HCT116 (cell line): Measurements from ENCODE around the gene CD44. TPM values are rescaled to one million over a fixed set of nuclear protein-coding genes. Genes with fewer than 3 reads are reported as not detected.

Source experiments
- ATAC-seq: fragments of 200-7000 bp; cut with Tn5 transposase; 2 replicates; pipeline ENCODE4 v1.9.1; 2020; ENCODE audit warnings: mild to moderate bottlenecking, moderate library complexity
- BruUV-seq: library from RNA; stranded (reverse); fragments of 400-500 nt; replicated peaks from 2 replicates; lab custom pipeline; 2021; lab: Mats Ljungman, UMichigan
- CTCF ChIA-PET: fragments of 300-600 bp; sonication (Branson Sonifier 250); formaldehyde crosslinking; loops from one replicate; lab custom pipeline; 2021; ENCODE audit warnings: antibody characterized with exemption; lab: Charles Lee
- POLR2A ChIA-PET: fragments of 300-600, 350-600 bp; sonication (Branson Sonifier 250); formaldehyde crosslinking; loops from one replicate; lab custom pipeline; 2021; ENCODE audit warnings: antibody characterized with exemption; lab: Charles Lee
- RAD21 ChIA-PET, 2 experiments: fragments of 300-600 bp; sonication (Branson Sonifier 250); formaldehyde crosslinking; loops; one replicate each; lab custom pipeline; 2023; ENCODE audit warnings: low total read pairs in 2 of 2; ENCODE audit not compliant: uncharacterized antibody in 2 of 2, unreplicated experiment in 2 of 2, low non-redundant PET in 1 of 2; lab: Charles Lee
- DNase-seq: peaks from one replicate; pipeline ENCODE4 v3.0.0-alpha.2; 2010; ENCODE audit warnings: low read depth, low spot score
- H2AFZ ChIP-seq: fragments of 200-600 bp; shearing (Covaris generic), sonication (generic); 2 replicates; pipeline ENCODE4 v1.6.1; 2017; ENCODE audit warnings: low read depth, mixed run types, mixed read lengths, antibody characterized with exemption, low read length; ENCODE audit not compliant: poor library complexity, severe bottlenecking
- H3K27ac ChIP-seq: 2 replicates; pipeline ENCODE4 v1.5.1; 2012; ENCODE audit warnings: low read depth, low read length
- H3K27me3 ChIP-seq: fragments of 200-600 bp; sonication (generic); 2 replicates; pipeline ENCODE4 v1.6.1; 2016; ENCODE audit warnings: mixed run types, low read length, mixed read lengths; ENCODE audit not compliant: insufficient read depth
- H3K36me3 ChIP-seq, 2 experiments: fragments of 200-500 bp in 1 of 2; fragments of 200-600 bp in 1 of 2; sonication (Bioruptor generic) in 1 of 2; sonication (generic) in 1 of 2; 2 replicates each; pipeline versions ENCODE4 v1.5.1 to v1.6.1; 2014 to 2016; ENCODE audit warnings: low read length in 2 of 2, inconsistent platforms in 1 of 2, mixed read lengths in 1 of 2, mixed run types in 1 of 2; ENCODE audit not compliant: insufficient read depth in 2 of 2, control insufficient read depth in 1 of 2
- H3K4me1 ChIP-seq, 2 experiments: fragments of 200-600 bp in 1 of 2; sonication (generic) in 1 of 2; 2 replicates each; pipeline versions ENCODE4 v1.5.1 to v1.6.1; 2012 to 2017; ENCODE audit warnings: low read length in 2 of 2, inconsistent platforms in 1 of 2, mild to moderate bottlenecking in 1 of 2, mixed read lengths in 1 of 2, mixed run types in 1 of 2, moderate library complexity in 1 of 2; ENCODE audit not compliant: insufficient read depth in 2 of 2, control insufficient read depth in 1 of 2
- H3K4me2 ChIP-seq: fragments of 200-600 bp; sonication (generic); 2 replicates; pipeline ENCODE4 v1.6.1; 2017; ENCODE audit warnings: mixed run types, low read length, mixed read lengths
- H3K4me3 ChIP-seq, 2 experiments: fragments of 200-600 bp in 1 of 2; sonication (generic) in 1 of 2; replicated peaks in 1 of 2; 2 replicates each; pipeline ENCODE4 v1.5.1; 2011 to 2016; ENCODE audit warnings: low read length in 2 of 2, control low read depth in 1 of 2, low read depth in 1 of 2, mild to moderate bottlenecking in 1 of 2, mixed read lengths in 1 of 2, mixed run types in 1 of 2
- H3K79me2 ChIP-seq: fragments of 200-600 bp; sonication (generic); 2 replicates; pipeline ENCODE4 v1.6.1; 2017; ENCODE audit warnings: mild to moderate bottlenecking, mixed run types, low read length, moderate library complexity, mixed read lengths; ENCODE audit not compliant: insufficient read depth
- H3K9ac ChIP-seq: fragments of 200-600 bp; sonication (generic); 2 replicates; pipeline ENCODE4 v1.6.1; 2016; ENCODE audit warnings: low read length, mixed read lengths
- H3K9me2 ChIP-seq: fragments of 200-600 bp; sonication (generic), shearing (Covaris generic); 2 replicates; pipeline ENCODE4 v1.6.1; 2017; ENCODE audit warnings: mixed run types, mild to moderate bottlenecking, moderate library complexity; ENCODE audit not compliant: insufficient read depth
- H3K9me3 ChIP-seq, 2 experiments: fragments of 200-500 bp in 1 of 2; fragments of 200-600 bp in 1 of 2; sonication (Bioruptor generic) in 1 of 2; sonication (generic) in 1 of 2; 2 replicates each; pipeline ENCODE4 v1.6.1; 2014 to 2017; ENCODE audit warnings: low read length in 2 of 2, mixed read lengths in 2 of 2, inconsistent platforms in 1 of 2, low read depth in 1 of 2, mild to moderate bottlenecking in 1 of 2, mixed run types in 1 of 2, moderate library complexity in 1 of 2; ENCODE audit not compliant: control insufficient read depth in 1 of 2, insufficient read depth in 1 of 2
- H4K20me1 ChIP-seq: fragments of 200-600 bp; sonication (generic), shearing (Covaris generic); 2 replicates; pipeline ENCODE4 v1.6.1; 2017; ENCODE audit warnings: mixed run types, mild to moderate bottlenecking, moderate library complexity; ENCODE audit not compliant: insufficient read depth
- CBX3 ChIP-seq: IDR thresholded peaks from 2 replicates; pipeline ENCODE4 v1.6.1; 2012; ENCODE audit warnings: low read depth
- CEBPB ChIP-seq: IDR thresholded peaks from 2 replicates; pipeline ENCODE4 v1.6.1; 2012; ENCODE audit warnings: low read depth
- CTCF ChIP-seq, 3 experiments: fragments of 200-600 bp in 1 of 3; sonication (generic) in 1 of 3; IDR thresholded peaks in 2 of 3; conservative IDR thresholded peaks in 1 of 3; 2 replicates each; pipeline ENCODE4 v1.5.1; 2012 to 2017; ENCODE audit warnings: low read depth in 2 of 3, low read length in 2 of 3, antibody characterized with exemption in 1 of 3, borderline replicate concordance in 1 of 3, control low read depth in 1 of 3, mild to moderate bottlenecking in 1 of 3, mixed read lengths in 1 of 3, mixed run types in 1 of 3, moderate library complexity in 1 of 3; ENCODE audit not compliant: insufficient read depth in 1 of 3
- EGR1 ChIP-seq: IDR thresholded peaks from 2 replicates; pipeline ENCODE4 v1.6.1; 2012; ENCODE audit warnings: low read depth
- EZH2phosphoT487 ChIP-seq: fragments of 200-600 bp; IDR thresholded peaks from 2 replicates; pipeline ENCODE4 v1.6.1; 2018; ENCODE audit warnings: antibody characterized with exemption, borderline replicate concordance
- FOSL1 ChIP-seq: IDR thresholded peaks from 2 replicates; pipeline ENCODE4 v1.6.1; 2012; ENCODE audit warnings: low read depth
- JUND ChIP-seq: IDR thresholded peaks from 2 replicates; pipeline ENCODE4 v1.6.1; 2012
- POLR2A ChIP-seq: IDR thresholded peaks from 2 replicates; pipeline ENCODE4 v1.7.0; 2011; ENCODE audit warnings: borderline replicate concordance; ENCODE audit not compliant: insufficient read depth, insufficient read length; ENCODE audit errors: extremely low read depth
- POLR2AphosphoS5 ChIP-seq: IDR thresholded peaks from 2 replicates; pipeline ENCODE4 v1.6.1; 2011; ENCODE audit warnings: mild to moderate bottlenecking, low read depth, low read length, moderate library complexity
- REST ChIP-seq: IDR thresholded peaks from 2 replicates; pipeline ENCODE4 v1.6.1; 2012; ENCODE audit warnings: low read depth
- SIN3A ChIP-seq: IDR thresholded peaks from 2 replicates; pipeline ENCODE4 v1.6.1; 2012; ENCODE audit warnings: low read depth
- SP1 ChIP-seq: IDR thresholded peaks from 2 replicates; pipeline ENCODE4 v1.6.1; 2012; ENCODE audit warnings: low read depth
- SRF ChIP-seq: IDR thresholded peaks from 2 replicates; pipeline ENCODE4 v1.6.1; 2012; ENCODE audit warnings: low read depth
- TCF7L2 ChIP-seq: IDR thresholded peaks from 2 replicates; pipeline ENCODE4 v1.7.0; 2011; ENCODE audit warnings: borderline replicate concordance, inconsistent platforms; ENCODE audit not compliant: insufficient read depth, insufficient read length; ENCODE audit errors: extremely low read depth
- YY1 ChIP-seq: IDR thresholded peaks from 2 replicates; pipeline ENCODE4 v1.6.1; 2011; ENCODE audit warnings: low read length, low read depth, moderate library complexity, mild to moderate bottlenecking; ENCODE audit not compliant: insufficient replicate concordance; ENCODE audit errors: extremely low read depth
- ZNF274 ChIP-seq: fragments of 200-500 bp; sonication (Bioruptor generic); IDR thresholded peaks from 2 replicates; pipeline ENCODE4 v1.6.1; 2014; ENCODE audit warnings: mild to moderate bottlenecking, low read depth, low read length, inconsistent platforms
- intact Hi-C: fragments of 100-400 bp; cut with micrococcal nuclease; formaldehyde crosslinking; loops from 2 replicates; pipeline ENCODE4 v1.10.0; 2022
- total RNA-seq: library from RNA; stranded (reverse); gene quantifications from one replicate; pipeline ENCODE4 v1.2.1, GENCODE V29; 2021; ENCODE audit not compliant: unreplicated experiment
- TF ChIP-seq, protein P1 (sequence below): IDR thresholded peaks from 2 replicates; pipeline ENCODE4 v1.6.1; 2012
- TF ChIP-seq, protein P2 (sequence below): IDR thresholded peaks from 2 replicates; pipeline ENCODE4 v1.6.1; 2012
- TF ChIP-seq, protein P3 (sequence below): IDR thresholded peaks from 2 replicates; pipeline ENCODE4 v1.6.1; 2011; ENCODE audit warnings: mild to moderate bottlenecking, low read length, moderate library complexity; ENCODE audit not compliant: insufficient replicate concordance; ENCODE audit errors: extremely low read depth

CD44 gene
- total RNA-seq, 1 experiment from 2014 or later = 742 TPM

DNA sequence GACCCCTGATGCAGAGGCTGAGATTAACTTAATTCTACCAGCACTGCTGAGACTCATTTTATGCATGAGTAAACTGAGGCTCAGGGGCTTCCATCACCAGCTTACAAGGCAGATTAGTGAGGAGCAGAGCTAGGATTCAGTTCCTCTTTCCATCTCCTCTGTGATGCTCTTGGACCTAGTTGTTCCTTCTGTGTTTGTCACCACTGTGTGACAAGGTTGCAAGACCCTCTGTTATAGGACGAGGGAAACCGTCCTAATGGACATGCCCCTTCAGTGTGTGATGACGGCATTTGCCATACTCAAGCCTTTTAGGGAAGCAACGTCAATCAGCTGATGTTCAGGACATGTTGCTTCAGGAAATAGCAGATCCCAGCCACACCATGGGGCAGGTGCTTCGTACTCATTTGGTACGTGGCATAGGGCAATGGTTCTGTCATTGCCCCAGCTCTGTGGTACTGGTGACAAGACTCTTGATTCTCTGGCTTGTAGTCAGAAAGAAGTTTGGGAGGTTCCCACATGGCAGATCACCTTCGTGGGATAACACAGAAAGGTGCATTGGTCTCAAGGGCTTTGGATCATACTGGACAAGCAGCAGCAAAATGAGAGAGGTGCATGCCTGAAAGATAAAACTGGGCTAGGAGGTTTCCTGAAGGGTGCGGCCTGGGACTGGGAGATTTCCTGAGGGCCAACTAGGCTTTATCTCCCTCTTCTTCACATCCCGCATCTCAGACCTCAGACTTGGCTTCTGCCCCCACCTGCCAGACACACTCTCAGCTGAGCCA is 23.9 kb upstream of the CD44 start:
- ATAC-seq (no peak), DNase-seq (no peak)
- H4K20me1 ChIP-seq = no peaks in the 10 kb centered on the region
- no peaks in the 10 kb centered on the region for H3K36me3 ChIP-seq
- TF ChIP-seq, protein P1, sequence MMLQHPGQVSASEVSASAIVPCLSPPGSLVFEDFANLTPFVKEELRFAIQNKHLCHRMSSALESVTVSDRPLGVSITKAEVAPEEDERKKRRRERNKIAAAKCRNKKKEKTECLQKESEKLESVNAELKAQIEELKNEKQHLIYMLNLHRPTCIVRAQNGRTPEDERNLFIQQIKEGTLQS = no peak
- TF ChIP-seq CTCF (IDR thresholded peaks at IDR 0.05 in 2 of 3, conservative IDR thresholded peaks at IDR 0.05 in 1 of 3; ENCODE audit: borderline replicate concordance in 1 of 3, insufficient read depth in 1 of 3, low read depth in 2 of 3, low read length in 2 of 3) (no peak), EGR1 (no peak), REST (no peak), POLR2A (no peak), FOSL1 (no peak), CEBPB (no peak), JUND (no peak), EZH2phosphoT487 (no peak), CBX3 (no peak), ZNF274 (no peak), TCF7L2 (no peak), YY1 (no peak), POLR2AphosphoS5 (no peak), SP1 (no peak), SIN3A (no peak), SRF (no peak)
- TF ChIP-seq, protein P2, sequence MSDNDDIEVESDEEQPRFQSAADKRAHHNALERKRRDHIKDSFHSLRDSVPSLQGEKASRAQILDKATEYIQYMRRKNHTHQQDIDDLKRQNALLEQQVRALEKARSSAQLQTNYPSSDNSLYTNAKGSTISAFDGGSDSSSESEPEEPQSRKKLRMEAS = no peak
- TF ChIP-seq, protein P3, sequence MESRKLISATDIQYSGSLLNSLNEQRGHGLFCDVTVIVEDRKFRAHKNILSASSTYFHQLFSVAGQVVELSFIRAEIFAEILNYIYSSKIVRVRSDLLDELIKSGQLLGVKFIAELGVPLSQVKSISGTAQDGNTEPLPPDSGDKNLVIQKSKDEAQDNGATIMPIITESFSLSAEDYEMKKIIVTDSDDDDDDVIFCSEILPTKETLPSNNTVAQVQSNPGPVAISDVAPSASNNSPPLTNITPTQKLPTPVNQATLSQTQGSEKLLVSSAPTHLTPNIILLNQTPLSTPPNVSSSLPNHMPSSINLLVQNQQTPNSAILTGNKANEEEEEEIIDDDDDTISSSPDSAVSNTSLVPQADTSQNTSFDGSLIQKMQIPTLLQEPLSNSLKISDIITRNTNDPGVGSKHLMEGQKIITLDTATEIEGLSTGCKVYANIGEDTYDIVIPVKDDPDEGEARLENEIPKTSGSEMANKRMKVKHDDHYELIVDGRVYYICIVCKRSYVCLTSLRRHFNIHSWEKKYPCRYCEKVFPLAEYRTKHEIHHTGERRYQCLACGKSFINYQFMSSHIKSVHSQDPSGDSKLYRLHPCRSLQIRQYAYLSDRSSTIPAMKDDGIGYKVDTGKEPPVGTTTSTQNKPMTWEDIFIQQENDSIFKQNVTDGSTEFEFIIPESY = no peak
- no peak overlapping the region for H3K4me3 ChIP-seq
- H3K4me2 ChIP-seq = no peak overlapping the region
- H3K9ac ChIP-seq = no peak overlapping the region
- H3K27ac ChIP-seq = no peak overlapping the region
- intact Hi-C loops = no loop called here
- no TSS peak for BruUV-seq
- CTCF ChIA-PET = no interaction called here
- no peak overlapping the region for H2AFZ ChIP-seq
- H3K9me2 ChIP-seq = no peaks in the 10 kb centered on the region
- POLR2A ChIA-PET = no interaction called here
- H3K9me3 ChIP-seq = no peaks in the 10 kb centered on the region
- no peaks in the 10 kb centered on the region for H3K27me3 ChIP-seq
- RAD21 ChIA-PET = no interaction called here
- H3K4me1 ChIP-seq = peaks cover 0 to 17% of the 10 kb centered on the region in 2 experiments; a peak in 1 of 4 replicates
- H3K79me2 ChIP-seq = no peaks in the 10 kb centered on the region
